ENCODE results near the gene SPINK13. TPM values are rescaled to one million over a fixed set of nuclear protein-coding genes. Genes with fewer than 3 reads are reported as not detected.

SPINK13 gene
- total RNA-seq, 1 donor, result not detected

Other genes starting within 250 kb of the SPINK13 start
- not detected for gene SPINK5, start 204.8 kb upstream of the SPINK13 start, total RNA-seq
- gene SPINK14, start 100.2 kb upstream of the SPINK13 start, total RNA-seq, result not detected
- not detected for gene SPINK6, start 65.8 kb upstream of the SPINK13 start, total RNA-seq
- gene MARCOL, start 30.3 kb upstream of the SPINK13 start, total RNA-seq, result not detected
- not detected for gene SPINK7, start 43.6 kb downstream of the SPINK13 start, total RNA-seq
- not detected for gene SPINK9, start 66.8 kb downstream of the SPINK13 start, total RNA-seq
- 76.3 TPM for gene FBXO38, start 115.2 kb downstream of the SPINK13 start, total RNA-seq

Data from mononuclear cell (primary cell).